Raji (cell line): ENCODE results near the gene EFCAB11.

Experiments
- POLR2A ChIP-seq: IDR thresholded peaks from 2 replicates; pipeline ENCODE4 v1.6.1; 2011; ENCODE audit warnings: low read depth, low read length, control low read depth; ENCODE audit not compliant: insufficient read depth

The EFCAB11 gene

DNA sequence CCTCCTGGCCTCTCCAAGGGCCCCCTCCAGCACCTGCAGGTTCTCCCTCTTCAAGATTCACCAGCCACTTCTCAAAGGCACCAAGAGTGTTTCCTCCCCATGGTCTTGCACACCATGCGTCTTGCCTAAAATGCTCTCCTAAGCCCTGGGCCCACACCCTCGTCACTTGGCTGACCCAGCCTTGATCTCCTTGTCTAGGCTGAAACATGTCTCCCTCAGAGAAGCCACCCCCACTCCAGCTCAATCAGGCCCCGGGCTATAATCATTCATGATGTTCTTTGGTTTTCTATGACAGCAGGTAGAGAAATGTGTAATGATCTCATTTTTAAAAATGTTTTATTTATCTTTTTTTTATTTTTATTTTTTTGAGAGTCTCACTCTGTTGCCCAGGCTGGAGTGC is 88.1 kb downstream of the EFCAB11 start:
- TF ChIP-seq POLR2A, result no peak

DNA sequence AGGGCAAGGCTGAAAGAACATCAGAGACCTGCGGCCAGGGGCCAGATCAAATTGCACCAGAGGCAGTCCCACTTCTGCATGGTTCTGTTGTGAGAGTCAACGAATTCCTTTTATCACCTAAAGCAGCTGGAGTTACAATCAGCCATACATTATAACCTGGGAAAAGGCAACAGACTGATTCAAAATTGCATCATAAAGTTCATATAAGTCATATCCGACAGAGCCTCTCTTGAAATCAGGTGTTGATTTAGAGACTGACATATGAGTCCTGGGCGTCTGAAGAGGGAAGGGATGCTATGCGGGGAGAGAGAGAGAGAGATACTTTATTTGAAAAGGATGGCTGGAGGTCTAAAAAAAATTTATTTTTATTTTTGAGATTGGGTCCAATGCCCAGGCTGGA is 89.4 kb downstream of the EFCAB11 start:
- no peak for TF ChIP-seq POLR2A

- TF ChIP-seq POLR2A, result no peak
Observed at GRCh38 chr14:89862856-89863255, 91.7 kb downstream of the EFCAB11 start.

DNA sequence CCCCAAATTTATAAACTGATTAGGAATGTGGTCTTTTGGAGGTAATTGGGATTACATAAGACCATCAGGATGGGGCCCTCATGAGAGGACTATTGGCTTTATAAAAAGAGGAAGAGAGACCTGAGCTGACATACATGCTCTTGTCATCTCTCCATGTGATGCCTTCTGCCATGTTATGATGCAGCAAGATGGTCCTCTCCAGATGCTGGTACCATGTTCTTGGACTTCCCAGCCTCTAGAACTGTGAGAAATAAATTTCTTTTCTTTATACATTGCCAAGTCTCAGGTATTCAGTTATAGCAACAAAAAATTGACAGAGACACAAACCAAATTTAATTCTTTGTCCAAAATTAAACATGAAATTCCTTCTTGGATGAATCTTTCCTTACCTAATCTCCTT is 92.9 kb downstream of the EFCAB11 start:
- TF ChIP-seq POLR2A, result no peak

DNA sequence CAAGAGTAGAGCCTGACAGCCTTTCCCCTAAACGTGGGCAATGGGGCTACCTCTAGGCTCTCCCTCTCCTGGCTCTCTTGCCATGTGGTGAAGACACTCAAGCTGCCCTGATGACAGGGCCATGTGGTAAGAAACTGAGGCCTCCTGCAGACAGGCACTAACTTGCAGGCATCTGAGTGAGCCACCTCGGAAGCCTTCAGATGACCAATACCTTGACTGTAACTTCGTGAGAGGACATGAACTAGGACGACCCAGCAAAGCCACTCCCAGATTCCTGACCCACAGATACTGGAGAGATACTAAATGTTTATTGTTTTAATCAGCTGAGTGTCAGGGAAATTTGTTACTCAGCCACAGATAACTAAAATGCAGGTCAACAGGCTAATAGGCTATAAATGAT is 96.4 kb downstream of the EFCAB11 start:
- no peak for TF ChIP-seq POLR2A

- TF ChIP-seq POLR2A, result no peak
Observed at GRCh38 chr14:89856871-89857345, 97.6 kb downstream of the EFCAB11 start.

- TF ChIP-seq POLR2A, result no peak
Observed at GRCh38 chr14:89855961-89856656, 98.4 kb downstream of the EFCAB11 start.

- no peak for TF ChIP-seq POLR2A
Observed at GRCh38 chr14:89853936-89854693, 100.4 kb downstream of the EFCAB11 start.

GRCh38 chr14:89851106-89851505 is 103.4 kb downstream of the EFCAB11 start:
- TF ChIP-seq POLR2A, result no peak

GRCh38 chr14:89849931-89850330 is 104.6 kb downstream of the EFCAB11 start:
- no peak for TF ChIP-seq POLR2A

DNA sequence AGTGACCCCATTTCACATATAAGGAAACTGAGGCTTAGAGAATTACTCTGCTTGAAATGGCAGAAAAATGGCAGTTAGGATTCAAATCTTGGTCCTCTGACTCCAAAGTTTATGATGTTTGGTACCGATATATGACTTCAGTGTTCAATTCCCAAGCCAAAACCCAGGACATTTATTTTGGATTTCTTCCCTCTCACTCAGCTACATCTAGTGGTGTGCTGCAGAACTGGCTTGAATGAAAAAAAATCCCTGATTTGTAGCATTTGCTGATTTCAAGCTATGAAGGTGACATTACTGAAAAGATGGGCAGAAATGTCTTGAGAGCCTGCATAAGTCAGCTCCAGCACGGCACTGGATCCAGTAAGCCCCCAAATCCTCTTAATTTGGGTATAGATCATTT is 106.4 kb downstream of the EFCAB11 start:
- TF ChIP-seq POLR2A, result no peak

GRCh38 chr14:89845346-89845745 is 109.2 kb downstream of the EFCAB11 start:
- no peak for TF ChIP-seq POLR2A

DNA sequence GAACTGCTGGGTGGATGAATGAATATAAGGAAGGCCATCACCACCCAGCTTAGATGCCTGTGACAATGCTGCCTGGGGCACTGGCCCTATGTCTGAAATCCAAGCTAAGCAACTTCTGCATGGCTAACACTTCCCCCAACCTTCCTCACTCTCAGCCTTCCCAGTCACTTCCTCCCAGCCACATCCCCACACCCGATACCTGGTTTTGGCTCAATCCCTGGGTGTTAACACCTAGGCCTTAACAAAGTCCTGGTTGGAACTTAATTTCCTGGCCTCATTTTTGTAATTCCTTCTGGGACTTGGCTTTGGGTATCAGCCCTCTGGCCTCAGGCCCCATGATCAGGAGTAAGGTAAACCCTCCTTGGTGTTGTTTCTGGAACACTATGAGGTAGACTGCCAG is 110.0 kb downstream of the EFCAB11 start:
- no peak for TF ChIP-seq POLR2A

DNA sequence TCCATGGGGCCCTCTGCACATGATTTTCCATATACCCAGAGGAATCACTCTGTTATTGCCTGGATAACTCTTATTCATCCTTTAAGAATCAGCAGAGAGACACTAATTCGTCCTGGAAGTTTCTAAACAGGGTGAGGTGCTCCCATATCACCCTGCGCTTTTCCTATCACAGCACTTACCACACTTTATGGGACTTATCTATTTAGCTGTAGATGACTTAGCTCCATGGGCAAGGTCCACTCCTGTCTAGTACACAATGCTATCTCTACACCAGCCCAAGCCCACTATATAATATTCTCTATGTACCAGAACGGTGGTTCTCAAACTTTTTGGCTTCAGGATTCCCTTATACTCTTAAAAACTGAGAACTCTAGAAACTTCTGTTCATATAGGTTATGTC is 111.7 kb downstream of the EFCAB11 start:
- TF ChIP-seq POLR2A, result no peak

DNA sequence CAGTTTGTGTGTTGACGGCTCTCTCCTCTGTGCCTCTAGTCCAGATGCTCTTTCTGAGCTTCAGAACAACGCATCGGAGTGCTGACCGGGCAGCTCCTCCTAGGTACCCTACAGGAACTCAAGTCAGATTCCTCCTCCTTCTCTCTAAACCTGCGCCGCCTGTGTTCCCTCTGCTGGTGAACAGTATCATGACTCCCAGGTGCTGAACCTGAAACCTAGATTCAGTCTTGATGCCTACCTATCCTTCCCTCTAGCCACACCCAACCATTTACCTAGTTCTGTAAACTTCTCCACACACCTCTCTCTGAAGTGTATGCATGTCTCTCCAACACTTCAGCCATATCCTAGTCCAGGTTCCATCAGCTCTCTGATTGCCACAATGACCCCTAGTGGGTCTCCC is 112.7 kb downstream of the EFCAB11 start:
- TF ChIP-seq POLR2A, result no peak

DNA sequence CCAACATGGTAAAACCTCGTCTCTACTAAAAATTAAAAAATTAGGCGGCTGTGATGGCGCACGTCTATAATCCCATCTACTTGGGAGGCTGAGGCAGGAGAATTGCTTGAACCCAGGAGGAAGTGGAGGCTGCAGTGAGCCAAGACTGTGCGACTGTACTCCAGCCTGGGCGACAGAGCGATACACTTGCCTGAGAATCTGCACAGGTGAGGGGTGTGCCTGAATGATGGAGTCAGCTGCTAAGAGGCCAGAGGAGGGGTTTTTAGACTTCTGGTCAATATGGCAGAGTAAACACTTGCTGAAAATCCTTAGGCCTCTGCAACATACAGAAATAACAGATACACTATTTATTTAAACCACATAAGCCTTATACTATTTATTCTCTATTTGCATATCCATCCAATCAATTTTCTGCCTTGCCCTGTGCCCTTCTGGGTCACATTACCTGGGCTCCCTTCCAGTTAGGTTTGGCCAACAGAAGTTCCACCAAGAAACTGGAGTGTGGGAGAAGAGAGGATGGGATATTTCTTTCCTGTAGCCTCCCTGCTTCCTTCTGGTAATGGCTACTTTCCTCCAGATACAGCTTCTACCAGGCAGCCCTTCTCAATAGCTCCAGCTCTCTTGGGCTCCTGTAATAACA is 117.6 kb downstream of the EFCAB11 start:
- no peak for TF ChIP-seq POLR2A
